CD8-positive, alpha-beta memory T cell (primary cell): ENCODE results near the gene TRAT1. TPM values are rescaled to one million over a fixed set of nuclear protein-coding genes. Genes with fewer than 3 reads are reported as not detected.

Experiments
- CTCF ChIA-PET: fragments of 350-600 bp; sonication (Branson Sonifier 250); formaldehyde crosslinking; loops from one replicate; lab custom pipeline; 2021; ENCODE audit warnings: antibody characterized with exemption; lab: Charles Lee
- POLR2A ChIA-PET: fragments of 350-600 bp; sonication (Branson Sonifier 250); formaldehyde crosslinking; loops from one replicate; lab custom pipeline; 2021; ENCODE audit warnings: antibody characterized with exemption; lab: Charles Lee
- DNase-seq, 5 donors: peaks; one replicate each; pipeline versions ENCODE4 v3.0.0 to v3.0.0-alpha.2; 2020 to 2022; ENCODE audit warnings: mixed read lengths in 1 of 5
- H3K27ac ChIP-seq: one replicate; pipeline ENCODE4 v1.7.0; 2013; ENCODE audit warnings: low read depth, mild to moderate bottlenecking, low read length, moderate library complexity
- H3K27me3 ChIP-seq: 2 replicates; pipeline ENCODE4 v1.7.0; 2013; ENCODE audit warnings: low read length, mild to moderate bottlenecking; ENCODE audit not compliant: insufficient read depth, poor library complexity, severe bottlenecking
- H3K36me3 ChIP-seq: 2 replicates; pipeline ENCODE4 v1.7.0; 2013; ENCODE audit warnings: mild to moderate bottlenecking, low read length, moderate library complexity; ENCODE audit not compliant: insufficient read depth
- H3K4me1 ChIP-seq: 2 replicates; pipeline ENCODE4 v1.7.0; 2013; ENCODE audit warnings: mild to moderate bottlenecking, low read length, moderate library complexity; ENCODE audit not compliant: insufficient read depth
- H3K4me3 ChIP-seq: 2 replicates; pipeline ENCODE4 v1.7.0; 2013; ENCODE audit warnings: mild to moderate bottlenecking, low read length
- H3K9me3 ChIP-seq: 2 replicates; pipeline ENCODE4 v1.7.0; 2013; ENCODE audit warnings: mild to moderate bottlenecking, low read length
- H3K27ac Mint-ChIP-seq, 8 donors: one replicate each; pipeline ENCODE4 v1.8.0; 2020 to 2021; ENCODE audit warnings: mixed read lengths in 8 of 8, mild to moderate bottlenecking in 6 of 8, inconsistent platforms in 3 of 8, moderate library complexity in 3 of 8
- H3K27me3 Mint-ChIP-seq, 2 donors: one replicate each; pipeline ENCODE4 v1.8.0; 2020 to 2021; ENCODE audit warnings: mixed read lengths in 2 of 2, mild to moderate bottlenecking in 1 of 2, moderate library complexity in 1 of 2
- H3K36me3 Mint-ChIP-seq, 3 donors: one replicate each; pipeline ENCODE4 v1.8.0; 2020 to 2021; ENCODE audit warnings: mixed read lengths in 3 of 3, inconsistent platforms in 1 of 3, mild to moderate bottlenecking in 1 of 3
- H3K4me1 Mint-ChIP-seq, 3 donors: one replicate each; pipeline ENCODE4 v1.8.0; 2020 to 2021; ENCODE audit warnings: mixed read lengths in 3 of 3, inconsistent platforms in 1 of 3, mild to moderate bottlenecking in 1 of 3
- H3K4me3 Mint-ChIP-seq, 7 donors: one replicate each; pipeline ENCODE4 v1.8.0; 2020 to 2021; ENCODE audit warnings: mixed read lengths in 7 of 7, mild to moderate bottlenecking in 6 of 7, moderate library complexity in 4 of 7, inconsistent platforms in 2 of 7
- H3K9me3 Mint-ChIP-seq, 5 donors: one replicate each; pipeline ENCODE4 v1.8.0; 2020 to 2022; ENCODE audit warnings: mixed read lengths in 5 of 5, mild to moderate bottlenecking in 3 of 5, moderate library complexity in 2 of 5, inconsistent platforms in 1 of 5
- polyA plus RNA-seq: library from polyadenylated mRNA; unstranded; fragments of 300-500 nt; fragmentation: Illumina TruSeq; gene quantifications from one replicate; pipeline ENCODE4 v1.2.3, GENCODE V29; 2021
- total RNA-seq, 2 experiments: library from RNA; stranded (reverse); gene quantifications; one replicate each; pipeline ENCODE4 v1.2.3, GENCODE V29; 2021

TRAT1 gene, protein sequence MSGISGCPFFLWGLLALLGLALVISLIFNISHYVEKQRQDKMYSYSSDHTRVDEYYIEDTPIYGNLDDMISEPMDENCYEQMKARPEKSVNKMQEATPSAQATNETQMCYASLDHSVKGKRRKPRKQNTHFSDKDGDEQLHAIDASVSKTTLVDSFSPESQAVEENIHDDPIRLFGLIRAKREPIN
- total RNA-seq (10 to 100 TPM; 27.2 to 29.1 TPM), polyA plus RNA-seq (120 TPM)

DNA sequence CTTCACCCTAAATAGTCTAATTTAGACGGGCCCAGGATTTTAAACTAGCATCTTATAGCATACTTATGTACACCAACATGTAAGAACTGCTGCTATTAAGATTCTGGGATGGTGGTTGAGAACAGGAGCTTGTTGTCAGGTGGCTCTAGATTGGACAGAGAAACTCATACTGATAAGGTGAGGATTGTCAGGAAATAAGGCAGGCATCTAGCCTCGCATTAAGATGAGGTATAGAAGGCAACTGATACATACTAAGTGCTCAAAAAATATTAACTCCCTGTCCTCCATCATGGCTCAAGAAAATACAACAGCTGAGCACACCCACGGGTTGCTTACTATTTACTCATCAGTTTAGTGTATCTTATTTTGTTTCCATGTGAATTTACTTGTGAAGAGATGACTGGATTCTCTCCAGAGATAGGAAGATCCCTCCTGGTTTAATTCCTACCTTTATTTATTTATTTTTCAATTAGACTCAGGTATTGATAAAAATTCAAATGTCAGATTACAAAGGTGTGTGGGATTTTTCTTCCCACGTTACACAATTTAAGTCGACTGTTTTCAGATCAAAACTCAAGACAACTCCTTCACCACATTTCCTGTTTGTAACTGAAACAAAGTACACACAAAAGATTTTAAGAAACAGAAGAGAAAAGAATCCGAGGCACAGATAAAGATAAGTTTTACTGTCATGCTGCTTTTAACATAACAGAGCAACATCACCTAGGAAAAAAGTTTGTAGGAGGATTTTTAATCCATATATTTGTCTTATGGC lies at the start of gene TRAT1:
Gene TRAT1, plus strand, starts transcription at position 664 of the 775 bp plus-strand sequence. CDS start 142 bp downstream, outside the sequence.
- no peaks in the 10 kb centered on the region for H3K27me3 ChIP-seq
- H3K36me3 ChIP-seq, result no peaks in the 10 kb centered on the region
- Mint-ChIP-seq H3K4me1 (peaks cover 48 to 70% (median 63%) of the 10 kb centered on the region in 3 donors), H3K9me3 (no peaks in the 10 kb centered on the region), H3K27me3 (no peaks in the 10 kb centered on the region), H3K36me3 (peaks cover 3 to 35% (median 4%) of the 10 kb centered on the region in 3 donors), H3K27ac (peak within 1 kb of the TSS; percentile 70 to 98 (median 94)), H3K4me3 (peak within 1 kb of the TSS; percentile 87 to 95 (median 90))
- no peaks in the 10 kb centered on the region for H3K9me3 ChIP-seq
- peak in 1 of 5 donors; percentile 24 for DNase-seq
- H3K4me3 ChIP-seq, result peak within 1 kb of the TSS; percentile 80
- H3K4me1 ChIP-seq, result peaks cover 35% of the 10 kb centered on the region
- H3K27ac ChIP-seq, result peak within 1 kb of the TSS; percentile 66
- ChIA-PET CTCF (interaction anchor here (1.2 to 8.0 kb wide), 4 partner anchors 11 to 93 kb away, joined by 3 to 57 read pairs (median 16); no protein-coding TSS in a partner anchor), POLR2A (interaction anchor here (1.0 to 2.3 kb wide), 3 partner anchors 11 to 233 kb away, joined by 3 to 10 read pairs (median 6); partner anchors contain the start of genes CIP2A and DZIP3)

DNA sequence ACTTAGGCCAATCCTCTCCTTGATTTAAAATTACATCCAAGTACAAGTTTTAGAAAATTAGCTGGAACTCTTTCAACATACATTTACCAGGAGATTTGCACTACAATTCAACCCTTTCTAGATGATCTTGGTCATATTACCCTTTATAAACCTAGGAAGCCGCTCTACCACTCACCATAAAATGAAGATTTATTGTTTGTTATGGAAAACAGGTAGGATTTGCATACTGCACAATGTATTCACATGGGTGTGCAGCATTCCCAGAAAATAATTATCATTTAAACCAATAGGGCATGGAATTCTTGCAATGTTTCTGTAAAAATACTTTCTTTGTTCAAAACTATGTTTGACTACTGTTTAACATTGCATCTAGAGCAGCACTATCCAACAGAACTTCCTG lies 46.9 kb upstream of the TRAT1 start:
- Mint-ChIP-seq H3K9me3 (no peaks in the 10 kb centered on the region), H3K4me1 (peaks cover 24 to 32% (median 28%) of the 10 kb centered on the region in 3 donors), H3K4me3 (no peak overlapping the region), H3K27ac (no peak overlapping the region), H3K36me3 (peaks cover 0 to 10% (median 0%) of the 10 kb centered on the region in 3 donors), H3K27me3 (peaks cover 0 to 2% of the 10 kb centered on the region in 2 donors)
- CTCF ChIA-PET, result no interaction called here
- Histone ChIP-seq H3K9me3 (no peaks in the 10 kb centered on the region), H3K27ac (no peak overlapping the region), H3K4me1 (peaks cover 20% of the 10 kb centered on the region), H3K36me3 (no peaks in the 10 kb centered on the region), H3K4me3 (no peak overlapping the region), H3K27me3 (no peaks in the 10 kb centered on the region)
- POLR2A ChIA-PET, result no interaction called here
- no peak for DNase-seq

DNA sequence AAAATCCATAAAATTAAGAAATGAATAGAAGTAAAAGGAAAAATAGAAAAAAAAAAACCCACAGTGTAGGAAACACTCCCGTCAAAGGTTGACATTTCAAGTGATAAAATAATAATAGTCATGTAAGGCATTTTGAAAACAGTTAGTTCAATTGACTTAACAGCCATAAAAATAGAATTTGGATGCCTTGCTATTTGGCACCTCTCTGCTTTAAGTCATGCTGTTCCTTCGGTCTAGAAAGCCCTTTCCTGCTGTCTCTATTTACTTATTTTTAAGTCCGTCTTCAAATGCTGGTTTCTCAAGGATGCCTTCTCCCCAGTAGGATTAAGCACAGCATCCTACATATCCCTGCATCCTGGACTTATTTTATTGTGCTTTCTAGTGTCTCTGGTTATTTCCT lies 43.1 kb upstream of the TRAT1 start:
- Histone ChIP-seq H3K36me3 (no peaks in the 10 kb centered on the region), H3K4me3 (no peak overlapping the region), H3K27ac (no peak overlapping the region), H3K4me1 (peaks cover 23% of the 10 kb centered on the region), H3K9me3 (no peaks in the 10 kb centered on the region), H3K27me3 (no peaks in the 10 kb centered on the region)
- Mint-ChIP-seq H3K27me3 (peaks cover 0 to 2% of the 10 kb centered on the region in 2 donors), H3K36me3 (peaks cover 0 to 6% (median 0%) of the 10 kb centered on the region in 3 donors), H3K27ac (peak overlapping the region in 2 of 8 donors; percentile 12 to 16), H3K9me3 (no peaks in the 10 kb centered on the region), H3K4me1 (peaks cover 25 to 39% (median 34%) of the 10 kb centered on the region in 3 donors), H3K4me3 (peak overlapping the region in 2 of 7 donors; percentile 5 to 9)
- no peak for DNase-seq
- ChIA-PET CTCF (no interaction called here), POLR2A (no interaction called here)

DNA sequence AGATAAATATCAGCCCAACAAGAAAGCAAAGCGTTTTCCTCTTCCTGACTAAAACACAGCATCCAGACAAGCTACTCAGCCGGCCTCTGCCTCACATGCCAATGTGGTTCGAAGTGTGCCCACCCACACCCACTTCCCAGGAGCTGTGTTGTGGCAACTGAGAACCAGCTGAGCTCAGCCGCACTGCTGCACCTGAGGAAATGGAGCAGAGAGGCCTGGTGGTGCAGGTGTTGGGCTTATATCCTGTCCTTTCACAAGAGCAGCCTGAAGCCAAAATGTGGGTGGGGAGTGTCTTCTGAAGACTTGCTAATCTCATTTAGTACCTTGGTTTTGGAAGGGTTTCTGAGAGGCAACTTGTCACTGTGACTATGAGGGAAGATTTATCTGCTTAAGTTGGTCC lies 42.4 kb upstream of the TRAT1 start:
- peaks cover 0 to 2% of the 10 kb centered on the region in 2 donors for H3K27me3 Mint-ChIP-seq
- Histone ChIP-seq H3K36me3 (no peaks in the 10 kb centered on the region), H3K27me3 (no peaks in the 10 kb centered on the region), H3K4me3 (no peak overlapping the region), H3K9me3 (no peaks in the 10 kb centered on the region), H3K4me1 (peaks cover 23% of the 10 kb centered on the region), H3K27ac (no peak overlapping the region)
- peak overlapping the region in 4 of 7 donors; percentile 4 to 40 (median 14) for H3K4me3 Mint-ChIP-seq
- H3K36me3 Mint-ChIP-seq, result peaks cover 0 to 6% (median 0%) of the 10 kb centered on the region in 3 donors
- H3K27ac Mint-ChIP-seq, result peak overlapping the region in 7 of 8 donors; percentile 12 to 93 (median 61)
- ChIA-PET POLR2A (interaction anchor here (1.1 kb wide), 1 partner anchor 20 kb away, joined by 3 read pairs; no protein-coding TSS in a partner anchor), CTCF (no interaction called here)
- H3K4me1 Mint-ChIP-seq, result peaks cover 25 to 39% (median 34%) of the 10 kb centered on the region in 3 donors
- DNase-seq, result peak; percentile 3 to 67 (median 52)
- H3K9me3 Mint-ChIP-seq, result no peaks in the 10 kb centered on the region

DNA sequence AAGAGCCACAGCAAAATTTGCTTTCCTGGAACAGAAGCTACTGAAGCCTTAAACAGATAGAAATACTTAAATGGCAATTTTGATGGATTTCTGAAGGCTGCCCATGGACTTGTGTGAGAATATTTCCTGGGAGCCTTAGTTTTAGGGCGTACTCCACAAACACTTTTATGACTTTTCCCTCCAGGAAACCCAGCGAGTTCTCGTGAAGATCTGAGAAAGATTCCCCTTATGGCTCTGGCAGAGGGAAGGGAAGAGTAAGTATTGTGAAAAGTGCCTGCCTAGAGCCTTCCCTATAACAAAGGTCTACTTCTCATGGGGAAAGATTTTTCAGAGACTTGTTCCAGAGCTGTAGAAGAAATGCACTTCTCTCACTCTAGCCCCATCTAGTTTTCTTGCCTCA lies 31.1 kb upstream of the TRAT1 start:
- no peaks in the 10 kb centered on the region for H3K9me3 Mint-ChIP-seq
- Histone ChIP-seq H3K4me1 (no peaks in the 10 kb centered on the region), H3K9me3 (no peaks in the 10 kb centered on the region), H3K27ac (no peak overlapping the region), H3K27me3 (no peaks in the 10 kb centered on the region), H3K36me3 (no peaks in the 10 kb centered on the region), H3K4me3 (no peak overlapping the region)
- no peaks in the 10 kb centered on the region for H3K36me3 Mint-ChIP-seq
- no peak for DNase-seq
- CTCF ChIA-PET, result no interaction called here
- POLR2A ChIA-PET, result no interaction called here
- H3K27me3 Mint-ChIP-seq, result peaks cover 0 to 3% of the 10 kb centered on the region in 2 donors
- H3K4me1 Mint-ChIP-seq, result no peaks in the 10 kb centered on the region
- H3K4me3 Mint-ChIP-seq, result no peak overlapping the region
- H3K27ac Mint-ChIP-seq, result peak overlapping the region in 1 of 8 donors; percentile 66

DNA sequence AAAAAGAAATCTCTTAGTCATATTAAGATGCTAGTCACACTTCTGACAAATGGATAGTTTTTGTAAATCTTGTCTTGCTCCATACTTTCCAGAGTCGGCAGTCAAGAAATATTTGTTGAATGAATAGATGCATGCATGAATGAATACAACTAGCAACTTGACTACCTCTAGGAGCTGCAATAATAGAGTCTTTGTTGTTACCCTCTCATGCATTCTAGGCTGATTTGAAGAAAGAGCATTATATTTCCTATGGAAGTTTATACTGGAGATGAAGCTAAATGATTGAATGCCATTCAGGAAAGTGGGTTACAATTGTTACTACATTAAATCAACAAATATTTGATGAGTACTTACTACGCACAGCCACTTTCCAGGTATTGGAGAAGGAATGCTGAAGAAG lies 18.1 kb upstream of the TRAT1 start:
- Mint-ChIP-seq H3K36me3 (peaks cover 0 to 8% (median 4%) of the 10 kb centered on the region in 3 donors), H3K9me3 (peaks cover 0 to 13% (median 0%) of the 10 kb centered on the region in 5 donors), H3K27me3 (no peaks in the 10 kb centered on the region), H3K4me1 (peaks cover 31 to 36% (median 33%) of the 10 kb centered on the region in 3 donors), H3K27ac (peak overlapping the region in 5 of 8 donors; percentile 34 to 80 (median 42)), H3K4me3 (no peak overlapping the region)
- DNase-seq, result no peak
- peaks cover 20% of the 10 kb centered on the region for H3K4me1 ChIP-seq
- ChIA-PET POLR2A (interaction anchor here (0.7 kb wide), 1 partner anchor 210 kb away, joined by 4 read pairs; no protein-coding TSS in a partner anchor), CTCF (interaction anchor here (1.2 kb wide), 1 partner anchor 110 kb away, joined by 3 read pairs; no protein-coding TSS in a partner anchor)
- no peaks in the 10 kb centered on the region for H3K27me3 ChIP-seq
- H3K27ac ChIP-seq, result no peak overlapping the region
- H3K9me3 ChIP-seq, result no peaks in the 10 kb centered on the region
- H3K36me3 ChIP-seq, result no peaks in the 10 kb centered on the region
- H3K4me3 ChIP-seq, result no peak overlapping the region

DNA sequence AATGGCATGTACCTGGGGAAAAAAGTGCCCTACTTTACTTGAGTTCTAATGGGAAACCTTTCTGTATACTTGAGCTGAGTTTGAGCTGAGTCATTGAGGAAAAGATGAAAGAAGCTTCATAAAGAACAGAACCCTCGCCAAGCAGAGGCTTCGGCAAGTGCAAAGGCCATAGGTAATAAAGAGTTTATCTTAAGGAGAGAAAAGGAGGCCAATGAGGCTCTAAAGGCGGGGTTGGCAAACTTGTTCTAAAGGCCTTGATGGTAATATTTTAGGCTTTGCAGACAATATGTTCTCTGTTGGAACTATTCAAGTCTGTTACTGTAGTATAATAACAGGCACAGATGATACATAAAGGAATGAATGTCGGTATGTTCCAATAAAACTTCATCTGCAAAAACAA lies 17.6 kb upstream of the TRAT1 start:
- ChIA-PET CTCF (interaction anchor here (1.2 kb wide), 1 partner anchor 110 kb away, joined by 3 read pairs; no protein-coding TSS in a partner anchor), POLR2A (interaction anchor here (0.7 kb wide), 1 partner anchor 209 kb away, joined by 4 read pairs; no protein-coding TSS in a partner anchor)
- Mint-ChIP-seq H3K9me3 (peaks cover 0 to 13% (median 0%) of the 10 kb centered on the region in 5 donors), H3K27me3 (no peaks in the 10 kb centered on the region), H3K36me3 (peaks cover 0 to 8% (median 4%) of the 10 kb centered on the region in 3 donors), H3K27ac (peak overlapping the region; percentile 34 to 95 (median 78)), H3K4me1 (peaks cover 31 to 36% (median 33%) of the 10 kb centered on the region in 3 donors), H3K4me3 (peak overlapping the region in 3 of 7 donors; percentile 17 to 49 (median 26))
- Histone ChIP-seq H3K4me3 (no peak overlapping the region), H3K27ac (no peak overlapping the region), H3K36me3 (no peaks in the 10 kb centered on the region), H3K27me3 (no peaks in the 10 kb centered on the region), H3K9me3 (no peaks in the 10 kb centered on the region), H3K4me1 (peaks cover 20% of the 10 kb centered on the region)
- DNase-seq, result no peak
